OCI-LY1 (cell line): ENCODE data around the gene NKD1.

Source experiments
- EZH2 ChIP-seq: fragments of 200-600 bp; sonication (generic), shearing (Covaris generic); IDR thresholded peaks from 2 replicates; pipeline ENCODE4 v1.8.0; 2017; ENCODE audit warnings: borderline replicate concordance, mixed run types, mild to moderate bottlenecking, antibody characterized with exemption, low read length, moderate library complexity, mixed read lengths
- TF ChIP-seq, protein P1 (sequence below): fragments of 200-600 bp; sonication (generic), shearing (Covaris generic); IDR thresholded peaks from 2 replicates; pipeline ENCODE4 v1.5.1; 2017; ENCODE audit warnings: mild to moderate bottlenecking, antibody characterized with exemption, low read length, moderate library complexity, mixed read lengths

DNA sequence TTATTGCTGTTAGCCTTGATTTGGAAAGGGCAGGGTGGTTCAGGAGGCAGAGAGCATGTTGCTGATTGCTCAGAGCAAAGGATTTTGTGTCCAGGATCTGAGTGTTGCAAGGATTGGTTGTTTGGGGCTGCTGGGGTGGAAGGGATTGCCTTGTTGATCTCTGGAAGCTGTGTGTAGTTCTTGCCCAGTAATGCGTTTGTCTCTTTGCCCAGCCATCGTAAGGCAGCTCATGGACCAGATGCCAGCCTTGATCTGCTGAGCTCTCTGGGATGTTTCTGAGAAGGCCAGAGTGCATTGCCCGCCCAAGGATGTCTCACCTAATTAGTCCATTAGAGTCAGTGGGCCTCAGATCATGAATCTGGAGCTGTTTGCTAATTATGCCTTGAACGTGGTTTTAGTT lies 33.6 kb downstream of the NKD1 start:
- TF ChIP-seq, protein P1, sequence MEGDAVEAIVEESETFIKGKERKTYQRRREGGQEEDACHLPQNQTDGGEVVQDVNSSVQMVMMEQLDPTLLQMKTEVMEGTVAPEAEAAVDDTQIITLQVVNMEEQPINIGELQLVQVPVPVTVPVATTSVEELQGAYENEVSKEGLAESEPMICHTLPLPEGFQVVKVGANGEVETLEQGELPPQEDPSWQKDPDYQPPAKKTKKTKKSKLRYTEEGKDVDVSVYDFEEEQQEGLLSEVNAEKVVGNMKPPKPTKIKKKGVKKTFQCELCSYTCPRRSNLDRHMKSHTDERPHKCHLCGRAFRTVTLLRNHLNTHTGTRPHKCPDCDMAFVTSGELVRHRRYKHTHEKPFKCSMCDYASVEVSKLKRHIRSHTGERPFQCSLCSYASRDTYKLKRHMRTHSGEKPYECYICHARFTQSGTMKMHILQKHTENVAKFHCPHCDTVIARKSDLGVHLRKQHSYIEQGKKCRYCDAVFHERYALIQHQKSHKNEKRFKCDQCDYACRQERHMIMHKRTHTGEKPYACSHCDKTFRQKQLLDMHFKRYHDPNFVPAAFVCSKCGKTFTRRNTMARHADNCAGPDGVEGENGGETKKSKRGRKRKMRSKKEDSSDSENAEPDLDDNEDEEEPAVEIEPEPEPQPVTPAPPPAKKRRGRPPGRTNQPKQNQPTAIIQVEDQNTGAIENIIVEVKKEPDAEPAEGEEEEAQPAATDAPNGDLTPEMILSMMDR: no peak
- TF ChIP-seq EZH2: no peak
